PC-3 (cell line): ENCODE measurements around the gene ZBTB7C.

Source experiments
- CTCF ChIP-seq: fragments of 300-600 bp; sonication (generic); conservative IDR thresholded peaks from 2 replicates; pipeline ENCODE4 v1.5.1; 2017; ENCODE audit warnings: antibody characterized with exemption, low read depth, mild to moderate bottlenecking, low read length
- EZH2 ChIP-seq: fragments of 300-600 bp; sonication (generic); IDR thresholded peaks from one replicate; pipeline ENCODE4 v1.6.1; 2017; ENCODE audit warnings: antibody characterized with exemption, mild to moderate bottlenecking, low read length; ENCODE audit not compliant: unreplicated experiment

- TF ChIP-seq CTCF (no peak), EZH2 (no peak)
Observed at GRCh38 chr18:48091869-48092497, 317.2 kb downstream of the ZBTB7C start.
